ENCODE results near the gene DNHD1. TPM values are rescaled to one million over a fixed set of nuclear protein-coding genes. Genes with fewer than 3 reads are reported as not detected.

DNHD1 gene
- total RNA-seq, 2 donors from 2014 or later: 22.4 to 38.5 TPM

GRCh38 chr11:6607190-6607795 lies 110.2 kb downstream of the DNHD1 start:
- Mint-ChIP-seq H3K9me3 (no peaks in the 10 kb centered on the region), H3K27ac (peak overlapping the region in 1 of 2 donors; percentile 37), H3K36me3 (peaks cover 27% of the 10 kb centered on the region in 2 donors)
- ATAC-seq (peak in 1 of 2 donors; percentile 9), DNase-seq (ENCODE audit: low spot score in 2 of 2) (no peak)

GRCh38 chr11:6608011-6608410 lies 110.9 kb downstream of the DNHD1 start:
- DNase-seq (ENCODE audit: low spot score in 2 of 2): peak in 1 of 2 donors; percentile 33
- Mint-ChIP-seq H3K36me3 (peaks cover 27% of the 10 kb centered on the region in 2 donors), H3K9me3 (no peaks in the 10 kb centered on the region), H3K27ac (no peak overlapping the region)
- ATAC-seq: no peak

- H3K27ac Mint-ChIP-seq: no peak overlapping the region
- DNase-seq (ENCODE audit: low spot score in 2 of 2): peak in 1 of 2 donors; percentile 31
- H3K36me3 Mint-ChIP-seq: peaks cover 27% of the 10 kb centered on the region in 2 donors
- H3K9me3 Mint-ChIP-seq: no peaks in the 10 kb centered on the region
- ATAC-seq: no peak
Observed at GRCh38 chr11:6608726-6609501, 111.8 kb downstream of the DNHD1 start.

GRCh38 chr11:6609502-6610015 lies 112.5 kb downstream of the DNHD1 start:
- Mint-ChIP-seq H3K36me3 (peaks cover 27% of the 10 kb centered on the region in 2 donors), H3K9me3 (no peaks in the 10 kb centered on the region), H3K27ac (peak overlapping the region in 1 of 2 donors; percentile 70)
- ATAC-seq (no peak), DNase-seq (ENCODE audit: low spot score in 2 of 2) (peak in 1 of 2 donors; percentile 45)

GRCh38 chr11:6610591-6610990 lies 113.5 kb downstream of the DNHD1 start:
- DNase-seq (ENCODE audit: low spot score in 2 of 2) (peak in 1 of 2 donors; percentile 52), ATAC-seq (no peak)
- peaks cover 27 to 33% of the 10 kb centered on the region in 2 donors for H3K36me3 Mint-ChIP-seq
- no peaks in the 10 kb centered on the region for H3K9me3 Mint-ChIP-seq
- H3K27ac Mint-ChIP-seq: peak overlapping the region in 1 of 2 donors; percentile 26

- peaks cover 27 to 38% of the 10 kb centered on the region in 2 donors for H3K36me3 Mint-ChIP-seq
- ATAC-seq (peak in 1 of 2 donors; percentile 4), DNase-seq (ENCODE audit: low spot score in 2 of 2) (peak in 1 of 2 donors; percentile 52)
- peak overlapping the region in 1 of 2 donors; percentile 96 for H3K27ac Mint-ChIP-seq
- H3K9me3 Mint-ChIP-seq: no peaks in the 10 kb centered on the region
Observed at GRCh38 chr11:6611092-6611962, 114.2 kb downstream of the DNHD1 start.

- Mint-ChIP-seq H3K27ac (no peak overlapping the region), H3K36me3 (peaks cover 27 to 38% of the 10 kb centered on the region in 2 donors), H3K9me3 (no peaks in the 10 kb centered on the region)
- DNase-seq (ENCODE audit: low spot score in 2 of 2) (no peak), ATAC-seq (peak in 1 of 2 donors; percentile 16)
Observed at GRCh38 chr11:6611963-6612212, 114.8 kb downstream of the DNHD1 start.

GRCh38 chr11:6612213-6613041 lies 115.3 kb downstream of the DNHD1 start, which contains the start of gene TAF10:
TSS of gene TAF10 (minus strand) at chr11:6612216. CDS start at chr11:6612189, 27 bp downstream.
- peaks cover 27 to 38% of the 10 kb centered on the region in 2 donors for H3K36me3 Mint-ChIP-seq

GRCh38 chr11:6613496-6613895 lies 116.4 kb downstream of the DNHD1 start:
- no peak for ATAC-seq
- Mint-ChIP-seq H3K36me3 (peaks cover 27 to 38% of the 10 kb centered on the region in 2 donors), H3K27ac (no peak overlapping the region), H3K9me3 (no peaks in the 10 kb centered on the region)
- no peak for DNase-seq (ENCODE audit: low spot score in 2 of 2)

More at GRCh38 chr11:6612213-6613041, 115.3 kb downstream of the DNHD1 start, which contains the start of gene TAF10:
- DNase-seq (ENCODE audit: low spot score in 2 of 2) (peak; percentile 93 to 94), ATAC-seq (peak; percentile 86 to 93)
- Mint-ChIP-seq H3K27ac (peak within 1 kb of the TSS in 1 of 2 donors; percentile 96), H3K9me3 (no peaks in the 10 kb centered on the region)

- Mint-ChIP-seq H3K9me3 (no peaks in the 10 kb centered on the region), H3K27ac (peak overlapping the region in 1 of 2 donors; percentile 11), H3K36me3 (peaks cover 19 to 32% of the 10 kb centered on the region in 2 donors)
- DNase-seq (ENCODE audit: low spot score in 2 of 2): peak in 1 of 2 donors; percentile 44
- ATAC-seq: no peak
Observed at GRCh38 chr11:6614446-6614845, 117.4 kb downstream of the DNHD1 start.

GRCh38 chr11:6615046-6615445 lies 118.0 kb downstream of the DNHD1 start:
- H3K9me3 Mint-ChIP-seq: no peaks in the 10 kb centered on the region
- peaks cover 13 to 26% of the 10 kb centered on the region in 2 donors for H3K36me3 Mint-ChIP-seq
- DNase-seq (ENCODE audit: low spot score in 2 of 2): peak in 1 of 2 donors; percentile 33
- ATAC-seq: no peak
- H3K27ac Mint-ChIP-seq: peak overlapping the region in 1 of 2 donors; percentile 11

GRCh38 chr11:6615882-6616585 lies 119.0 kb downstream of the DNHD1 start:
- DNase-seq (ENCODE audit: low spot score in 2 of 2) (peak in 1 of 2 donors; percentile 52), ATAC-seq (no peak)
- Mint-ChIP-seq H3K9me3 (no peaks in the 10 kb centered on the region), H3K27ac (peak overlapping the region in 1 of 2 donors; percentile 9), H3K36me3 (peaks cover 6 to 16% of the 10 kb centered on the region in 2 donors)

GRCh38 chr11:6616596-6617250 lies 119.6 kb downstream of the DNHD1 start:
- ATAC-seq: no peak
- peak overlapping the region in 1 of 2 donors; percentile 9 for H3K27ac Mint-ChIP-seq
- peak in 1 of 2 donors; percentile 50 for DNase-seq (ENCODE audit: low spot score in 2 of 2)
- no peaks in the 10 kb centered on the region for H3K9me3 Mint-ChIP-seq
- peaks cover 0 to 11% of the 10 kb centered on the region in 2 donors for H3K36me3 Mint-ChIP-seq

GRCh38 chr11:6617315-6617781 lies 120.3 kb downstream of the DNHD1 start:
- no peak for ATAC-seq
- H3K27ac Mint-ChIP-seq: no peak overlapping the region
- peaks cover 0 to 11% of the 10 kb centered on the region in 2 donors for H3K36me3 Mint-ChIP-seq
- no peaks in the 10 kb centered on the region for H3K9me3 Mint-ChIP-seq
- DNase-seq (ENCODE audit: low spot score in 2 of 2): peak in 1 of 2 donors; percentile 51

Measured in activated naive CD4-positive, alpha-beta T cell treated with anti-CD3 and anti-CD28 coated beads, Interleukin-2, amount 50 U/mL, for 72 hours (primary cell).